Hindlimb muscle (tissue), 1 donor: ENCODE measurements around the gene ETS1. TPM values are rescaled to one million over a fixed set of nuclear protein-coding genes. Genes with fewer than 3 reads are reported as not detected.

Experiments
- DNase-seq: peaks from one replicate; pipeline ENCODE4 v3.0.0-alpha.2; 2013
- polyA plus RNA-seq: library from polyadenylated mRNA; unstranded; fragments of 120-200 nt; gene quantifications from one replicate; pipeline ENCODE4 v1.2.1, GENCODE V29; 2013; ENCODE audit not compliant: insufficient read length

ETS1 gene
- polyA plus RNA-seq, 1 donor = 52.4 TPM

GRCh38 chr11:128480066-128480465 lies 107.3 kb downstream of the ETS1 start:
- no peak for DNase-seq

- DNase-seq = no peak
Observed at GRCh38 chr11:128479144-128479543, 108.2 kb downstream of the ETS1 start.

GRCh38 chr11:128478305-128478704 lies 109.1 kb downstream of the ETS1 start:
- DNase-seq = no peak

GRCh38 chr11:128477811-128478210 lies 109.5 kb downstream of the ETS1 start:
- DNase-seq = no peak

GRCh38 chr11:128477278-128477677 lies 110.1 kb downstream of the ETS1 start:
- no peak for DNase-seq

- no peak for DNase-seq
Observed at GRCh38 chr11:128476729-128477128, 110.6 kb downstream of the ETS1 start.

- DNase-seq = no peak
Observed at GRCh38 chr11:128476049-128476448, 111.3 kb downstream of the ETS1 start.

GRCh38 chr11:128474036-128474874 lies 113.1 kb downstream of the ETS1 start:
- no peak for DNase-seq

- DNase-seq = peak; percentile 61
Observed at GRCh38 chr11:128473636-128474035, 113.7 kb downstream of the ETS1 start.

GRCh38 chr11:128472128-128473089 lies 114.9 kb downstream of the ETS1 start:
- DNase-seq = no peak

- no peak for DNase-seq
Observed at GRCh38 chr11:128471138-128471661, 116.2 kb downstream of the ETS1 start.

GRCh38 chr11:128470081-128470480 lies 117.3 kb downstream of the ETS1 start:
- DNase-seq = no peak

GRCh38 chr11:128469220-128469619 lies 118.1 kb downstream of the ETS1 start:
- DNase-seq = no peak

GRCh38 chr11:128468111-128468510 lies 119.2 kb downstream of the ETS1 start:
- DNase-seq = no peak

- no peak for DNase-seq
Observed at GRCh38 chr11:128467610-128468041, 119.7 kb downstream of the ETS1 start.

- DNase-seq = no peak
Observed at GRCh38 chr11:128467041-128467440, 120.3 kb downstream of the ETS1 start.

GRCh38 chr11:128465946-128466705 lies 121.2 kb downstream of the ETS1 start:
- DNase-seq = no peak

GRCh38 chr11:128465531-128465930 lies 121.8 kb downstream of the ETS1 start:
- no peak for DNase-seq

- DNase-seq = no peak
Observed at GRCh38 chr11:128464878-128465450, 122.4 kb downstream of the ETS1 start.

GRCh38 chr11:128463979-128464378 lies 123.4 kb downstream of the ETS1 start:
- DNase-seq = no peak

GRCh38 chr11:128463371-128463829 lies 124.0 kb downstream of the ETS1 start:
- DNase-seq = no peak

- DNase-seq = no peak
Observed at GRCh38 chr11:128462922-128463321, 124.4 kb downstream of the ETS1 start.
